Activated naive CD4-positive, alpha-beta T cell treated with Interleukin-2 at 50 U/mL for 16 hours (primary cell): ENCODE results near the gene LZTFL1.
"Not testable (repeated sequence)": the region's sequence is repeated elsewhere in the genome, so short reads cannot be mapped to it uniquely, and the experiment has no call there.

ENCODE experiments used
- DNase-seq: peaks from one replicate; pipeline ENCODE4 v3.0.0-alpha.2; 2020

LZTFL1 gene

DNA sequence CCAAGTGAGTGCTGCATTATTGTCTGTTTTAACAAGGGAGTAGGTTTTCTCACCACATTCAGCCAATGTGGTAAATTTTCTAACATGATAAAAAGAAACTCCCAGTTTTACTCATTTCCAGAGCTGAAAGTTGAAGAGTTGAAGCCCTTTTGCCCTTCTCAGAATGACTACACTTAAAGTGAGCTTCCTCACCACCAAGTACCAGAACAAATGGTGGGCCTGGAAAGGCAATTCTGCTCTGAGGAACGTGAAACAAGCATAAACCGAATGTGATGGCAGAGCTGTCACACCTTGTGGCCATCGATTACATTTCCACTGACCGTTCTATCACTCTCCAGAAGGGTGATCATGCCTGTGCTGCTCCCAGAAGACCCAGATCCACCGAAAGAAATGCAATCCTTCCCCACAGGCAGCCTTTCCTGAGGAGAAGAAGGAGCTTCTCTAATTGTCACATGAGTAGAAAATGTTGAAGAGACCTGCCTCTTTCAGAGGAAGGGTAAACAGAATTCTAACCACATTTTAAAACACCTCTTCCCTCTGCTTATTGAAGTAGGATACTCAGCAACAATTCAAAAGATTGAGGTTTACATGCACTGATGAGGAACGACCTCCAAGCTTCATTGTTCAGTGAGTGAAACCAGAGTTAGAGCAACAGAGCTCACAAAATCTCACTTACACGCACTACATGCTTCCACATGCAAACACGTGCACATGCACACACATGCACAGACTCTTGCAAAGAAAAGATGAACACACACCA is 23.0 kb upstream of the LZTFL1 start:
- DNase-seq = peak; percentile 23

DNA sequence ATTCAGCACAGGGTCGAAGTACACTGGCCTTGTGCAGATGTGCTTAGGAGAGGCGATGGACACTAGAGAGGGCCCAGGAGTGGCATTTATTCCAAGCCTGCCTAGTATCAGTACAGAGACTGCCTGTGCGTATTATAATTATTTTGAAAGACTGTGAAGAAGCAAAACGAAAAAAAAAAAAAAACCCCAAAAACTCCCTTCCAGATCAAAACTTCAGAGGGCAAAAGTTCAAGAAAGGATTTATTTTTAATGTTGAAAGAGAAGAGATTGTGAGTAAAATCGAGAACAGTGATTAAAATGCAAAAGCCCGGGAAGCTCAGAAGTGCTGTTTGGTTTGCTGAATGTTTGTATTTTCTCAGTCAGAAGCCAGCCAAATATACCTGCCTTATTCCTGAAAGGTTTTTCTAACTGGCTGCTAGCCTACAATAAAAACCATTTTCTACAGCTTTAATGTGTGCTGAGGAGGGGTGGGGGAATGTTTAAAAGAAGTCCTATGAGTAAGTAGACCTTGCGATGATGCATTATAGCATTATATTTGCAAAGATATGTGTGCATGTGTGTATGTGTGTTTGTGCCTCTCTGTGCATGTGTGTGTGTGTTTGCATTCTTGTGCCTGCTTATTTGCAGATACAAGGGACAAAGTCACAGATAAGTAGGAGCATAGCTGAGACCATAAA is 19.3 kb upstream of the LZTFL1 start:
- DNase-seq = no peak

DNA sequence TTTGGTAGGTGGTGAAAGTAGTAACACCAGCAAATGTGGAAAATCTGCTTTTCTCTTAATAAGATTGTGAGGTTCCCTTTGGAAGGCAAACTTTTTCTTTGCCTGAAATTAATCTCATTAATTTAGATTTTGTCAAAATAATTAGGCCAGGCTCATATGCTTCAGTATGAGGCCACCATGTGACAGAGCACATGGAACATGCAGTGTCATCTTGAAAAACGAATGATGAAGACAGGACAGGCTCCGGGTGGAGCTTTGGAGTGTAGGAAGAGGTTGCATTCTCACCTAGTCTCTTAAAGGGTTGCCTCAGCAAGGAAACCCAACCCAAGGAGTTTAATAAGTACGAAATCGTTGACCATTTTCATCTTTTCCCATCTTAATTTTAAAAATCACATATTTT is 18.6 kb upstream of the LZTFL1 start:
- no peak for DNase-seq

DNA sequence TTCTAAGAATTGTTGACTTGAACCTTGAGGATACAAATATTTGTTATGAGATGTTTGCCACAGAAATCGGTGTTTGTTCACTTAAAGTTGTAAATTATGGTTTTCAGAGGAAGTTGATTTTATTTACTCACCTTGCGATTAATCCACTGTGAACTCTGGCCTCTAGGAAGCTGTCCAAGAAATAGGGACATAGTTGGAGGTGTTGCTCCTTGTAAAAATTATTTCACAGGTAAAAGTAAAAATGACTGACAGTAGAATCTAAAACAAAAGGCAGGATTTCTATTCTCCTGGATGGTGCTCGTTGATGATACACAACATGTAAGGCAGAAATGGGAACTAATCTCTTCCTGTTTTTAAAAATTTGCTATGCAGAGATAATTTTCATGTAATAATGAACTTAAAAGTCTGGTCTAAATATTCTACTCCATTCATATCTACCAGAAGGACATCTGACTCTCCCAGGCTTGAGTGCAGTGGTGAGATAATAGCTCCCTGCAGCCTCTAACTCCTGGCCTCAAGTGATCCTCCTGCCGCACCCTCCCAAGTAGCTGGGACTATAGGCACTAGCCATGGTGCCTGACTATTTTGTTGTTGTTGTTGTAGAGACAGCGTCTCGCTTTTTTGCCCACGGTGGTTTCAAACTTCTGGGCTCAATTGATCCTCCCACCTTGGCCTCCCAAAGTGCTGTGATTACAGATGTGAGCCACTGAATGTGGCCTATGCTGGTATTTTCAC is 17.1 kb upstream of the LZTFL1 start:
- no peak for DNase-seq

DNA sequence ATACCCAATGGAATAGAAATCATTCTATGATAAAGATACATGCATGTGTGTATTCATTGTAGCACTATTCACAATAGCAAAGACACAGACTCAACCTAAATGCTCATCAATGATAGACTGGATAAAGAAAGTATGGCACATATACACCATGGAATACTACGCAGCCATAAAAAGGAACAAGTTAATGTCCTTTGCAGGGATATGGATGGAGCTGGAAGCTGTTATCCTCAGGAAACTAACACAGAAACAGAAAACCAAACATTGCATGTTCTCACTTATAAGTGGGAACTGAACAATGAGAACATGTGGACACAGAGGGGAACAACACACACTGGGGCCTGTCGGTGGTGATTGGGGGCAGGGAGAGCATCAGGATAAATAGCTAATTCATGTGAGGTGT is 15.1 kb upstream of the LZTFL1 start:
- DNase-seq = not testable (repeated sequence)

DNA sequence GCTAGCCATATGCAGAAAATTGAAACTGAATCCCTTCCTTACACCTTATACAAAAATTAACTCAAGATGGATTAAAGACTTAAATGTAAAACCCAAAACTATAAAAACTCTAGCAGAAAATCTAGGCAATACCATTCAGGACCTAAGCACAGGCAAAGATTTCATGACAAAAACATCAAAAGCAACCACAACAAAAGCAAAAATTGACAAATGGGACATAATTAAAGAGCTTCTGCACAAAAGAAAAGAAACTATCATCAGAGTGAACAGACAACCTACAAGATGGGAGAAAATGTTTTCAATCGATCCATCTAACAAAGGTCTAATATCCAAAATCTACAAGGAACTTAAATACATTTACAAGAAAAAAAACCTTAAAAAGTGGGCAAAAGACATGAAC is 14.4 kb upstream of the LZTFL1 start:
- DNase-seq = not testable (repeated sequence)

DNA sequence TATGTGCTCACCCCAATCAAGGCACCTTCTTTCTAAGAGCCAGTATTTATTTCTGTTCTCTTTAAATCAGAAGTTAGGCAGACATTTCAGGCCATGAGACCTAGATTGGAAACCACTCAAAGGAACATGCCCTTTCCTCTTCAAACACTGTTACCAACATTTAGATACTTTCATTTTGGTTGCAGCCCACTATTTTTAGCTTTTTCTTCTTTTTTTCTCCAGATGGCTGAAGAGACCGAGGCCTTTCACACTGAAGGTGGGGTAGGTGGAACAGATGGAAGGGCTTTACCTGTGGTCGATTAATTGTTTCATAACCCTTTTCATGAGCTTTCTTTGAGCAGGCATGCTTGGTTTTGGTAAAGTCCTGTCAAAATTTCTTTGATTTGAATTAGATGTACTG is 10.9 kb upstream of the LZTFL1 start:
- no peak for DNase-seq

DNA sequence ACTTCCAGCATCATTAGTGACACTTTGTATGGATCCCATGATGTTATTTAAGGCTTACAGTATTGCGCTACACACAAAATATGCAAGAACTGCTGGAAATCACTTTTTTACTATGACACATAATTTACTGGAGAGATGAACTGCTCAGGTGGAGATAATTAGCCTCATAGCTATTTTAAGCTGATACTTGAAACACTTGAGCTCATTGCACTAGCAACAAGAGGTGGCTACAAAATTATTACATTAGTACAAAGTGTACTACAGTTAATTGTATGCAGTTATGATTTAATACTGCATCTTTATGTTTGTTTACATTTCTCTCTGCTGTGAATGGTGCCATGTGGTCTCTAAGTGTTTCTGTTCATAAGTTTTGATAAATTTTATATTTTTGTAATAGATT is 6.5 kb upstream of the LZTFL1 start:
- no peak for DNase-seq

DNA sequence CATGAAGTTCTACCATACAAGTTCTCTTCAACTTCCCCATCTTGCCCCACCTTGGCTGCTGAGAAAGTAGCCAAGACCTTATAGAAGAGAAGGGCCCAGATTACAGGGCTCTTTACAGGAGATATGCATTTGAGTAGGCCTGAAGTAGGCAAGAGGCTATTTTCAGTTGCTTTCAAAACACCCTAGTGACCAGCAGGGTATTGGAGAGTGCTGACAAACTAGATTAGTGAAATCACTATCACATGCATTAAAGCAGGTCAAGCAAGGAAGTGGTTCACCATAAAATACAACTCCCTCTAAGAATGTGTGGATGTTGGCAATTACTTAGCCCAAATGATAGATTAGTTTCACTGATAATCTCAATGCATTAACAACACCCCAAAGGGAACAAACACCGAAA is 2.7 kb upstream of the LZTFL1 start:
- no peak for DNase-seq

DNA sequence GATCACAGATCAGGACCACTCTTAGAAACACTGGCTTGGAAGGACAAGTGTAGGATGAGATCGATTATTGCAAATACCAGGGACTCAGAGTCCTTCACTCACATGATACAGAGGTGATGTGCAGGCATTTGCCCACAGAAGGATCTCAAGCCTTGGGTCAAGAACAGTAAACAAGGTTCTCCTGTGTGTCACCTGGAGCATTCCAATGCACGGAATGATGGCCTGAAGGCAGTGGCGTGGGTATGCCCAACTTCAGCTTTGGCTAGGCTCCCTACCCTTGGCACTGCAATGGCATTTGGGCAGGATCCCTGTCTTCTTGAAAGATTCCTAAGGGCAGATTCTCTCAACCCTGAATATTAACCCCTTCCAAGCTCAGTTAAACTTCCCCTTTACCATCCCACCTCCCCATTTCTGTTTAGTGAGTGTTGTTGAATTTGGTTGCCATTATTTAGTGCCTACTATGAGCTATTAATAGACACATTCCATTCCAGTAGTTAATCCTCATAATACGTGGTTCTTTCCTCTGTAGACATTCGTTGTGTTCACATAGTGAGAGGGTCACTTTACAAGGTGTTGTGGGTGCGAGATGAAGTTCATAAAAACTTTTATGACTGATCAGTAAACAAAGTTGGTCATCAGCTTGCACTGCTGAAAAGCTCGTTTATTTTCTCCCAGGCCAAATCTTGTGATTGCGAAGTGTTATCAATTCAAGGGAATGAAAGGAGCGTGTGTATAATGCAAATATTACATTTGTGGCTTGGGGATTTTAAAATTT is 1.1 kb upstream of the LZTFL1 start:
- no peak for DNase-seq

DNA sequence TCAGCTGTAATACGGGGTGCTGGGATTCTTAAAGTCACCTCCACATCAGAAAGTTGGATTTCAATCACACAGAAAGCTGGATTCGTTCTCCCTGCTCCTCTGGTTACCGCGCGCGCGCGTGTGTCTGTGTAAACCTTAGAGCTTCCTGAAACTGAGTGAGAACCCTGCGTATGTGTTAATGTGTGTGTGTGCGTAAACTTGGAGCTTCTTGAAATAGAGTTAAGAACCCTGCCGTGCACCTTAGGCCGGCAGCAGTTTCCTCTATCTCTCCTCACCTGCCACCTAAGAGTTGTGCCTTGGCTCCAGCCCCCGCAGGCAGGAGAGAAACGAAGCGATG is 531 bp downstream of the LZTFL1 start:
- DNase-seq = no peak

DNA sequence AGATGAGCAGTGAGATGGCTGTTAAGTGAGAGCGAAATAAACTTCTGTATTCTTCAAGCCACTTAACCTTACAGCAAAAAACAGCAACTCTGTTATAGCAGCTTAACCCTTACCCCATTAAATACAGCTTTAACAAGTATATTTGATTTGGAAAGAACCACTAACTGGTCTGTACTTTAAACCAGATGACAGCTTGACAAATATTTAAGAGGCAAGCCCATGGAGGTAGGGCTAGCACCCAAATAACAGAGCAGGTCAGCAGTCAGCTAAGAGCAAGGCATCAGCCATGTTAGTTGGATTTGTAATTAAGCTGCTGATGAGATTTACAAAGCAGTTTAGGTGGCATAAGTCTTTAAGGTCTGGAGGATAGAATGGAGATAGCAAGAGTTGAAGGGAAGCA is 3.5 kb downstream of the LZTFL1 start:
- no peak for DNase-seq

DNA sequence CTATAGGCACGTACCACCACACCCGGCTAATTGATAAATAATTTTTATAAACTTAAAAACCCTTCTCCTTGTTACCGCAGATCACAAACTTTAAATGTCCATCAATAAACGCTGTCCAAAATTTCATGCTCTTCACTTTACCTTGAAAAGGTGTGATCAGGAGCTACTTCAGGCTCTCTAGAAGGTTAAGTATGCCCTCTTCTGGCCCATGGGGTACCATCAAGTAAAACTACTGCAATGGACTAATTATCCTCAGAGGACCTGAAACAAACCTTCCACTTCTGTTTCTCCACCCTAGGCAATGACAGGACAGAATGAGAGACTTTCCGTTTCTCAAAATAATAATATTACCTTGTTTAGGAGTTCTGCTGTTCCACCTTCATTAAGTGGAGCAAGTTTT is 9.2 kb downstream of the LZTFL1 start:
- no peak for DNase-seq

DNA sequence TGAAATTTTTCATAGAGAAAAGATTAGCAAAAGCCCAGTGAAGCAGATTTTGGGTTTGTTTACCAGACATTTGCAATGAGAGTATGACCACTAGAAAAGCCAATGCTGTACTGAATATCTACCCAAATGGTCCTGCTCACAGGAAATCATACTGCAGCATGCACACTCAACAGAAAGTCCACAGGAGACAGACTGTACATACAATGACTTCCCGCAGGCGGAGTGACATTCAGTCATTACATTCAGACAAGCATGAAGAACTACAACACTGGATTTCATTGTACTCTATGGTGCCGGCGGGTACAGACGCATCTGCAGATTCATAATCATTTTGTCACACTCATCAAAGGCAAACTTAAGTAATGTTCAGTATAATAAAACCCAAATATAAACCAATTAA is 11.8 kb downstream of the LZTFL1 start:
- no peak for DNase-seq

DNA sequence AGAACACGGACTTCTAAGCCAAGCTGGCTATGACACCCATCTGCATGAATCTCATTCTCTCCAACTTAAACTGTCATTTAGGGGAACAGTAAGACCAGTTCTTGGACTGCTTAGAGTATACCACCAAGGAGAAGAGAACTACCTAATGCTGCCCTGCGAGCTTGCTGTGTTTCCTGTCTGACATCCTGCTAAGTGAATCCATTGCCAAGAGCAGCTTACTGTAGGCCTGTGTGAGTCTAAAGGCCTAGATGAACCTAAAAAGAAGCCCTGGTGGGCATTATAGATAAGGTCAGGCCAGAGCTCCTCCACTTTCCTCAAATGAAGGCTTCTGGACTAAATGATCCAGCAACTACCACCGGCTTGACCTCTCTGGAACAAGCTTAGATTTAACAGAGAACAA is 15.0 kb downstream of the LZTFL1 start:
- DNase-seq = no peak

DNA sequence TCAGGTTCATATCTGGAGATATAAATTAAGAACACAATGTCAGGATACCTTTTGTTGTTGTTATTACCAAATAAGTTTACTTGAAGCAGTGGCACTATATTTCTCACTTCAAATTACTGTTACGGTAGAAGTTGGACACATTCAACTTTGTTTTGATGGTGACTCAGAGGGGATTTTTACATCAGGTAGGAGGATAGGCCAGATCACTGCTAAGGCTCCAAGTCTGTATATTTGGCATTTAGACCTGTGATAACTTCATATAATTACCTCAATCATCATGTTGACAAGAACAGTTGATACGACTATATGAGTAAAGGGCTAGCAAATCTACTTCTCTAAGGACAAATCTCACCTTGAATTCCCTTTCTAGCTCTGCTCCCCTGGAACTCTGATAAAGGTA is 15.6 kb downstream of the LZTFL1 start:
- no peak for DNase-seq

DNA sequence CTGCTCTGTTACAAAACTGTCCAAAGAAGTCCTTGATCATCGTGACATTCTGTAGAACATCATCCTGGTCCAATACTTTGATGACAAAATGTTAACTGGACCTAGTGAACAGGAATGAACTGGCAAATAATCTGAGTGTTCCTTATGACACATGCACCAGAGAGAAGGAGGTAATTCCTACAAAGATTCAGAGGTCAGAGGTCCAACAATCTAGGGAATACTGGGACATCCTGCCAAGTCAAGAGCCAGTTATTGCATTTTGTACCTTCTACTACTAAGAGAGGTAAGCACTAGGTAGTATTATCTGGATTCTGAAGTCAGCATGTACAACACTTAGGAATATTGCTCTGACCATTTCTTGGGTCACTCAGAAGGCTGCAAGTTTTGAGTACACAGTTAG is 20.8 kb downstream of the LZTFL1 start:
- no peak for DNase-seq

DNA sequence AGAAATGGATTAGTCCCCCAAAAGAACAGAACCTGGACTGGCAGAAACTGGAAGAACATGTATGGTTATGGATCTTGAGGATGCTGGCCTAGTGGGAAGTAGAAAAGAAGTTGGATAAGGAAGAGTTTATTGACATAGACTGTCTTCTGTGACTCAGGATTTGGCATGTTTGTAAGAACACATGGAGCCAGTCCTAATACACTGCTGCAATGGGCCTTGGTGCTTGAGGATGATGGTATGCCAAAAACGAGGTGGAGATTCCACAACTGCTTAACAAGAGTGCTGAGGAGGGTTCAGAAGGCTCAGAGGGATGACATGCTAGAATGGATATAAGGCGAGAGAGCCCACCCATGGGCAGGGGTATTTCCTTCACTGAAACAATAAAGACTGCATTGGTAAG is 22.4 kb downstream of the LZTFL1 start:
- no peak for DNase-seq

DNA sequence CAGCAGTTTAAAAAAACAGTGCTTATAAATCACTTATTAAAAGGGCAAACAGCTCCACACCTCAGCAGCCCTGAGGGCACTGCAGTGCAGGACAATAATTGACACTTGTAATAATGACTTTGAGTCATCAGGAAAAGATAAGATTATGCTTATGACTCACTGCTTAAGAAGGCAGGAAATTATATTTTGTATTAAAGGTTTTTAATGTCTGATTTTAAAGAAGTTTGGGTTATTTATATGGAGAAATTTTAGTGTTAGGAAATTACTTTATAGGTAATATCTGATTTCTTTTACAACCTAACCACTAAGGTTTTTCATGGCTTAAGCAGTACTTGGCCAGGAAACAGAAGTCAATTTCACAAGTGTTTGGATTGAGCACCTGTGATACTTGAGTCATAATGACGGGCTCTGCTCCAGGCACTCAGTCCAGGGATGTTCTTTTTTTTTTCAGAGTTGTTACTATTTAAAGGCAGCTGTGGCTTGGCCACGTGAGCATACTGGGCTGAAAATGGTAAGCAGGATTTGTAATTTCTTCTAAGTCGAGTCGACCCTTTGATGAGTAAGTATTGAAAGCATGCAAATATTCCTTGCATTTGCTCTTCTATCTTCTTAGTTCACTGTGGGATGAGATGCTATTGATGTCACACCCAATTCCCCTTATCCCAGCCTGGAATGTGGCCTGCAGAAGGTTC is 23.9 kb downstream of the LZTFL1 start:
- no peak for DNase-seq

DNA sequence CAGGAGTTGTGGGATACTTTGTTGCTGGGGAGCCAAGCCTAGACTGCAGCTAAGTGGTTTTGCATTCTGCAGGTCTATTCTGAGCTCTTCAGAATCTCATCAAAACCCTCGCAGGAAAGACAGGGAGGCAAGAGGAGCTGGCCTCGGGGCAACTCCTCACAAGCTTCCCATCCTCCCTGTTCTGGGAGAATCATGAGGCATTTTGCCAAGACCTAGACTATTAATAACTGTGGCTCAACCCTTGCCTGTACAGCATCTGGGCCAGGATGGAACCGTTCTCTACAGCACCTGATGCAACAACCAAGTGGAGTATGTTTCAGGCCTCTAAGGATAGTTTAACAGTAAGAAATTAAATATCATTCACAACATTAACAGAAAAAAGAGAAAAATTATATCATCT is 25.4 kb downstream of the LZTFL1 start:
- no peak for DNase-seq

DNA sequence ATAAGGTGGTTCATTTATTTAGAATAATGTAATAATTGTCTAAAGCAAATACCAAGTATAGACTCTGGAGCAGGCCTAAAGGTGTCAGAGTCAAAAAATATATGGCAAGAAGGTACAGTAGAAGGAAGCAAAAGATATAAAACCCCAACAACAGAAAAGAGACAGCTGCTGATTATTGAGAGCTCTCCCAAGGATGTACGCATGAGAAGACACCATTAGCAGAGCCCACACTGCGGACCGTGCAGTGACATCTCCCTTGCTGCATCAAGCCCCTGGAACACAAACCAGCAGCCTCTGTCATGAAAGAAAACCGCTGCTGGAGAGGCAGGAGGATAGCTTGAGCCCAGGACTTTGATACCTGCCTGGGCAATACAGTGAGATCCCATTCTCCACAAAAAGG is 27.6 kb downstream of the LZTFL1 start:
- DNase-seq = no peak

DNA sequence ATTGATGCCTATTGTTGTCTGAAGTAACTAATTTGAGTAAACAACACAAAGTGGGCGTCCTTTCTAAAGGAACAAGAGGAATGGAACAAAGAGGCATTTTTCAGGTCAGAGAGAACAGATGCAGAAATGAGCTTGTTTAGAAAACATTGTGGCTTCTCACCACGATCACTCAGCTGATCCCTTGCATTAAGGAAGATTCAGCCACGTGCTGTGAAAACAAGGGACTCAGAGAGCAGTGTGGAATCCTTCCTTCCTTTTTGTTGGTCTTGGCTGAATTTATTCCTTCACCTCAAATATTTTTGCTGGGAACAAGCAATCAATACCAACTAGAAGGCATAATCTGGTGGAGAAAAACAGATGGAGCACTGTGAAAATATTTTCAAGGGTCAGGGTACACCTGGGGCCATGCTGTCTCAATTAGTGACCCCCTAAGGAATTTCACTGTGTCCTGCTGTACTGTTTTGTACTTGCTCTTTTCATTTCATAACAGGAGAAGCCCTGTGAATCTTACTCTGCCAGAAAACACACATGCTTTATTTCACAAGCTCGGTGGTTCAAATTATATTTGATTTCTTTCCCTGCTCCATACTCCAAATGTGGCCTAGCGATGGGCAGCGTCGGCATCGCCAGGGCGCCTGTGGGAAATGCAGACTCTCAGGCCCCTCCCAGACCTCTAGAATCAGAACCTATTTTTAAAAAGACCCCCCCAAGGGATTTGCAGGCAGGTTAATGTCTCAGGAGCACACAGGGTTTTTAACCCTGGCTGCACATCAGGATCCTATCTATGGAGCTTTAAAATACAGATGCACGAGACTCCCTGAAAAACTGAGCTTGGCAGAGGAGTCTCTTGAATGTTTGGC is 34.0 kb downstream of the LZTFL1 start:
- DNase-seq = no peak
